GM18519 (cell line): ENCODE results near the gene ZNF627.
"Not testable (repeated sequence)": the region's sequence is repeated elsewhere in the genome, so short reads cannot be mapped to it uniquely, and the experiment has no call there.

Experiments
- ATAC-seq: cut with Tn5 transposase; IDR thresholded peaks from one replicate; pipeline ENCODE4 v1.9.1; 2021; ENCODE audit warnings: mild to moderate bottlenecking, moderate library complexity; ENCODE audit not compliant: unreplicated experiment, low FRiP score

The ZNF627 gene

DNA sequence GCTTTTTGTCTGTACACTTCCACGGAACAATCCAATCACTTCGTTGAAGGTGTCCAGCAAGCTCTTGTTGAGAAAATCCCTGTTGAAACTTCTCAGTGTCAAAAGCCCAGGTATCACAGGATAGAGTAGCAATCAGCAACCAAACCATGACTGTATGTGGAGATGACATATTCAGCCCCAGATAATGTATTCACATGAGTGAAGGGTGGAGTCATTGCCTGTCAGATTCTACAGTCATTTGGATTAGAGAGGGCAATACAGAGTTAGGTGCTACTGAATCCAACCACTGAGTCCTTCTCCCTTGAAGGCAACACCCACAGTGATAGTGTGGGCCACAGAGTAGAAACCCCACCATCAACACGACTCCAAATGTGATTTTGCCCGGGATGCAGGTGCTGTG lies 23.3 kb downstream of the ZNF627 start:
- no peak for ATAC-seq

- not testable (repeated sequence) for ATAC-seq
Observed at GRCh38 chr19:11622401-11622800, 25.1 kb downstream of the ZNF627 start.

- ATAC-seq = no peak
Observed at GRCh38 chr19:11624069-11624463, 26.8 kb downstream of the ZNF627 start.

DNA sequence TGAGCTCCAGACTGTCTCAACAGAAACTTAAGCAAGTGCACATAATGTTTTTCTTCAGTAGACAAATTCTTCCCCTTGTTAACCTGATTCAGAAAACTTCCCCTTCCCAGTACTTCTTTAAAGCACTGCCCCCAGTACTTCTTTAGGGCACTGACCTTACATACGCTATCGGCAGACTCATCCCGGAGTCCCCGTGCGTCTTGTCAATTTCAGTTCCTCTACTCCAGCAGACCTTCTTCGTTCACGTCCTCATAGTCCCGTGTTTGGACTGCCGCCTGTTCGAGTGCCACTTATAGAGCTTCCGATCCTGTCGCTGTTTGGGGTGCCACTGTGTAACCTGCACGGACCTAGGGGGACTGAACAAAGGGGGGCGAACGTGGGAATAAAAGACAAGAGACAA lies 29.0 kb downstream of the ZNF627 start:
- no peak for ATAC-seq

DNA sequence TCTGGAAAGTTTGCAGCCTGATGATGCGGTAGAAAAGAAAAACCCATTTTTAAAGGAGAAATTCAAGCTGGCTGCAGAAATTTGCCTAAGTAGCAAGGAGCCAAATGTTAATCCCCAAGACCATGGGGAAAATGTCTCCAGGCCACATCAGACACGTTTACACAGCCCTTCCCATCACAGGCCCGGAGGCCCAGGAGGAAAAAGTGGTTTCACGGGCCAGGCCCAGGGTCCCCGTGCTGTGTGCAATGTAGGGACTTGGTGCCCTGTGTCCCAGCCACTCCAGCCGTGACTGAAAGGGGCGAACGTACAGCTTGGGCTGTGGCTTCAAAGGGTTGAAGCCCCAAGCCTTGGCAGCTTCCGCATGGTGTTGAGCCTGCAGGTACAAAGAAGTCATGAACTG lies 35.9 kb downstream of the ZNF627 start:
- no peak for ATAC-seq

GRCh38 chr19:11634018-11634662 lies 36.9 kb downstream of the ZNF627 start:
- ATAC-seq = not testable (repeated sequence)

GRCh38 chr19:11639245-11639601 lies 41.9 kb downstream of the ZNF627 start:
- no peak for ATAC-seq

GRCh38 chr19:11639602-11640471 lies 42.6 kb downstream of the ZNF627 start:
- no peak for ATAC-seq

- no peak for ATAC-seq
Observed at GRCh38 chr19:11641244-11641643, 44.0 kb downstream of the ZNF627 start.

- no peak for ATAC-seq
Observed at GRCh38 chr19:11642902-11643301, 45.6 kb downstream of the ZNF627 start.

DNA sequence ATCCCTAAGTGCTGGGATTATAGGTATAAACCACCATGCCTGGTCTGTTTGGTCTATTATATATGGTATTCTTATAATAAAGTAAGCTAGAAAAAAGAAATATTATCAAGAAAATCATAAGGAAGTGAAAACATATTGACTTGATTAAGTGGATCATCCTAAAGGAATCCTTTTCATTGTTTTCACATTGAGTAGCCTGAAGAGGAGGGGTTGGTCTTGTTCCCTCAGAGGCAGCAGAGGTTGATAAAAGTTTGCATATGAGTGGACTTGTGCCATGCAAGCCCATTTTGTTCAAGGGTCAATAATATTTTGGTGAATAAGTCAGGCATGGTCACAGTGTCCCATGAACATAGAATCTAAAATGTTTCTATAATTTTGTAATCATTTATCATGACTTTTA lies 52.7 kb downstream of the ZNF627 start:
- no peak for ATAC-seq

DNA sequence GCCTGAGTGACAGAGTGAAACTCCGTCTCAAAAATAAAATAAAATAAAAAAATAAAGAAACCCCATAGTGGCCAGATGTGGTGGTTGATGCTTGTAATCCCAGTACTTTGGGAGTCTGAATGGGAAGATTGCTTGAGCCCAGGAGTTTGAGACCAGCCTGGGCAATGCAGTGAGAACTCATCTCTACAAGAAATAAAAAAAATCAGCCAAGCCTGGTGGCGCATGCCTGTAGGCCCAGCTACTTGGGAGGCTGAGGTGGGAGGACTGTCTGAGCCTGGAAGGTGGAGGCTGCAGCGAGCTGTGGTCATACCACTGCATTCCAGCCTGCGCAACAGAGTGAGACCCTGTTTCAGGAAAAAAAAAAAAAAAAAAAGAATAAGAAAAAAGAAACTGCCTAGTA lies 53.8 kb downstream of the ZNF627 start:
- no peak for ATAC-seq

- no peak for ATAC-seq
Observed at GRCh38 chr19:11652056-11652455, 54.8 kb downstream of the ZNF627 start.

- ATAC-seq = no peak
Observed at GRCh38 chr19:11652492-11652891, 55.2 kb downstream of the ZNF627 start.

DNA sequence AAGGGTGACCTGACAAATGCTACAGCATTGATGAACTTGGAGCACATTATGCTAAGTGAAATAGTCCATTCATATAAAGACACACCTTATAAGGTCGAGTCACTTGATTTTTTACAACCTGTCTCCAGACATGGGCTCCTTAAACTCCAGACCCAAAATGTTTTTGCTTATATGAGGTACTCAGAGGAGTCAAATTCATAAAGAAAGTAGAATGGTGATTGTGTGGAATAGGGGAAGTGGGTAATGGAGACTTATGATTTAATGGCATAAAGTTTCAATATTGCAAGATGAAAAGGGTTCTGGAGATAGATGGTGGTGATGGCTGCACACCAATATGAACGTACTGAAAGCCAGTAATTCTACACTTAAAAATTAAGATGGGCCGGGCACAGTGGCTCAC lies 59.3 kb downstream of the ZNF627 start:
- ATAC-seq = no peak

DNA sequence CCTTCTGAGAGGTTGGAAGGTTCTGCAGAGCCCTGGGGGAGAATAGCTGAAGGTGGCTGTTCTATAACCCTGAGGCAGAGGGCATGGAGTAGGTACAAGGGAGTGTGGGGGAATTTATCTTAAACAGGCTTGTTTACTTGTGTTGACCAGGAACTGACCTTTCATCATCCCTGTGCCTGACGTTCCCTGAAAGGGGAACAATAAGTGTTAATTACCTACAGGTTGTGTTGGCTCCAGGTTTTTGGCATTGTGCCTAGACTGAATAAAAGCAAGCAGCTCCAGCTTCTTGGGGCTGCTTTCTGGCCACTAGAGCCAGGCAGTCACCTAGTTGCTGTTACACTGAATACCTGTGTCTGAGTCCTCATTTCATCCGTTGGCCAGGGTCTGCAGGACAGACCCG lies 60.0 kb downstream of the ZNF627 start:
- no peak for ATAC-seq

- no peak for ATAC-seq
Observed at GRCh38 chr19:11658970-11659369, 61.7 kb downstream of the ZNF627 start.

DNA sequence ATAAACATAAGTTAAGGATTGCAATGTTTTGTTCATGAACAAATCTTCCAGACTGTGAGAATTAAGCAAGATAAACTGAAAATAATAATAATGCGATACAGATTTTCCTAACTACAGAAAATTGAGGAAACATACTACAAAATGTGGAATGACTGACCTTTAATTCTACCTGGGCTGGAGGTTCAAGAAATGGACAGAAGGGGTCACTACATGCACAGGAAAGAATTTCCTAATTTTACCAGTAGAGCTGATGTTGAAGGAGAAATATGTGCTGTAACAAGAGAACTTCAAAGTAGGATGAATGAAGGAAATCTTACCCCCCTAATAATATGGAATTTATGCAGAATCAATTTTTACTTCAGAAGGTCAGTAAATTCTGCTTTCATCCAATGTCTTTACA lies 62.3 kb downstream of the ZNF627 start:
- no peak for ATAC-seq

- ATAC-seq = no peak
Observed at GRCh38 chr19:11662278-11662677, 65.0 kb downstream of the ZNF627 start.

DNA sequence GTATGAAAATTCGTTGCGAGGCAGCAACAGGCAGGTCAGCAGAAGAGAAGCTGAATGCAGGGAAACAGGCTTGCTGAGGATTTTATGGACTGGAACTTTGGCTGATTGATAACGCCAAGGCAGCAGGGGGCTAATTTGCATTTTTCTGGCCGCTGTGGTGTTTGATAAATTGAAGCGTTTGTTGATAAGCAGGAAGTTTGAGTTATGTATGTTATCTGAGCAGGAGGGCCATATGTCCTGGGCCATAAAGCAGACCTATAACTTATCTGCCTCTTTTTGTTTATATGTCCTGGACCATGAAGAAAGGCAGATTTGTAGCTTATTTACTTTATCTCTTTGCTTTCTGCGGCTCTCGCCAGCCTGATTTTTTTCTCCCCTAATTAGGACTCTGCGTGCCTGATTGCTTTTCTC lies 65.9 kb downstream of the ZNF627 start:
- no peak for ATAC-seq
